Ishikawa (cell line): ENCODE measurements around the gene DPYSL4.

ENCODE experiments used
- CEBPB ChIP-seq: IDR thresholded peaks from 2 replicates; pipeline ENCODE4 v1.6.1; 2012
- CREB1 ChIP-seq: IDR thresholded peaks from 2 replicates; pipeline ENCODE4 v1.6.1; 2012; ENCODE audit warnings: low read depth
- EGR1 ChIP-seq: IDR thresholded peaks from 2 replicates; pipeline ENCODE4 v1.6.1; 2012
- EP300 ChIP-seq: IDR thresholded peaks from 2 replicates; pipeline ENCODE4 v1.6.1; 2012; ENCODE audit warnings: borderline replicate concordance
- FOXM1 ChIP-seq: IDR thresholded peaks from 2 replicates; pipeline ENCODE4 v1.6.1; 2012; ENCODE audit warnings: low read depth, borderline replicate concordance
- NFIC ChIP-seq: IDR thresholded peaks from 2 replicates; pipeline ENCODE4 v1.6.1; 2012
- RAD21 ChIP-seq: IDR thresholded peaks from 2 replicates; pipeline ENCODE4 v1.6.1; 2012; ENCODE audit warnings: low read depth
- REST ChIP-seq: IDR thresholded peaks from 2 replicates; pipeline ENCODE4 v1.6.1; 2012; ENCODE audit warnings: low read depth, mild to moderate bottlenecking
- TAF1 ChIP-seq: IDR thresholded peaks from 2 replicates; pipeline ENCODE4 v1.6.1; 2012; ENCODE audit warnings: low read depth, mild to moderate bottlenecking
- TCF12 ChIP-seq: IDR thresholded peaks from 2 replicates; pipeline ENCODE4 v1.6.1; 2012; ENCODE audit warnings: low read depth
- TEAD4 ChIP-seq: IDR thresholded peaks from 2 replicates; pipeline ENCODE4 v1.6.1; 2012
- YY1 ChIP-seq: IDR thresholded peaks from 2 replicates; pipeline ENCODE4 v1.6.1; 2012; ENCODE audit warnings: low read depth
- ZBTB7A ChIP-seq: IDR thresholded peaks from 2 replicates; pipeline ENCODE4 v1.6.1; 2012; ENCODE audit warnings: low read depth
- TF ChIP-seq, protein P1 (sequence below): IDR thresholded peaks from 2 replicates; pipeline ENCODE4 v1.6.1; 2012
- TF ChIP-seq, protein P2 (sequence below): IDR thresholded peaks from 2 replicates; pipeline ENCODE4 v1.6.1; 2012

Gene DPYSL4

DNA sequence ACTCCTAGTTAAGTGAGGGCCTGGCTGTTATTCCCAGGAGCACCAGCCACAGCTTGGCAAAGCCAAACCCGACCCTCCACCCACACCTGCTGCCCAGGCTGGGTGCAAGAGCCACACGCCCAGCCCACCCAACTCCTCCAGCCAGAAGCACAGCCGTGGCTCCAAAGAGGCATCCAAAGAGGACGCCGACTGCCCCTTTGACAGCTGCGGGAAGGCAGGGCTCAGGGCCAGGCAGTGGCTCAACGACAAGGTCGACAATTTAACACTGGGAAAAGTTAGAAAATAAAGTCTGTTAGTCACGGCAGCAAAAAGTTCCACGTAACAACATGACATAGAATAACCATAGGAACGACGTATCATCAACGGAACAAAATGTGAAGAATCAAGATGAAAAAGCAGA, 54.3 kb downstream of the DPYSL4 start:
- TF ChIP-seq TEAD4: no peak
- TF ChIP-seq YY1: no peak
- TF ChIP-seq NFIC: no peak
- TF ChIP-seq RAD21: no peak
- TF ChIP-seq CEBPB: no peak
- no peak for TF ChIP-seq TAF1
- no peak for TF ChIP-seq EGR1

GRCh38 chr10:132241496-132241895, 54.7 kb downstream of the DPYSL4 start:
- TF ChIP-seq EP300 (no peak), CEBPB (no peak), TEAD4 (no peak), REST (no peak), ZBTB7A (no peak), RAD21 (no peak), TCF12 (no peak), CREB1 (no peak), NFIC (no peak), TAF1 (no peak), FOXM1 (no peak), YY1 (no peak), EGR1 (no peak)
- TF ChIP-seq, protein P1, sequence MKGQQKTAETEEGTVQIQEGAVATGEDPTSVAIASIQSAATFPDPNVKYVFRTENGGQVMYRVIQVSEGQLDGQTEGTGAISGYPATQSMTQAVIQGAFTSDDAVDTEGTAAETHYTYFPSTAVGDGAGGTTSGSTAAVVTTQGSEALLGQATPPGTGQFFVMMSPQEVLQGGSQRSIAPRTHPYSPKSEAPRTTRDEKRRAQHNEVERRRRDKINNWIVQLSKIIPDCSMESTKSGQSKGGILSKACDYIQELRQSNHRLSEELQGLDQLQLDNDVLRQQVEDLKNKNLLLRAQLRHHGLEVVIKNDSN: no peak
- TF ChIP-seq, protein P2, sequence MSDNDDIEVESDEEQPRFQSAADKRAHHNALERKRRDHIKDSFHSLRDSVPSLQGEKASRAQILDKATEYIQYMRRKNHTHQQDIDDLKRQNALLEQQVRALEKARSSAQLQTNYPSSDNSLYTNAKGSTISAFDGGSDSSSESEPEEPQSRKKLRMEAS: no peak

- TF ChIP-seq ZBTB7A (no peak), TAF1 (no peak), RAD21 (no peak), REST (no peak), NFIC (no peak), YY1 (no peak), EP300 (no peak), TEAD4 (no peak), TCF12 (no peak), FOXM1 (no peak), CREB1 (no peak), EGR1 (no peak), CEBPB (no peak)
- TF ChIP-seq, protein P2: no peak
- TF ChIP-seq, protein P1: no peak
Observed at GRCh38 chr10:132242103-132242840, 55.5 kb downstream of the DPYSL4 start.

DNA sequence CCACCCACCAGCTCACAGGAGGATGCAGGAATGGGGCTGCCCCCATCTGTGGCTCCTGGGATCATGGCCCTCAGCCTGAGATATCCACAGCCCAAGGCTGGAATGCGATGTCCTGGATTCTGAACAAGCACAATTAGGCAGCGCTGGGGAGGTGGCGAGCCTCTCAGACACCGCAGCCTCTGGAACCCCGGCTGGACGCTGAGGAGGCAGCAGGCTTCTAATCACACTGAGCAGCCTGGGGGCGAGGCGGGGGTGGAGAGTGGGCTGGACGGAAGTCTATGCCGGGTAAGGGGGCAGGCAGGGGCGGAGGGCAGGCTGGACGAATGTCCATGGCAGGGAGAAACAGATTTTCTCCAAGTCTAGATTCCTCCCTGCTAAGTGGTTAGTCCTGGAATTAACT, 56.4 kb downstream of the DPYSL4 start:
- TF ChIP-seq CEBPB: no peak
- TF ChIP-seq TAF1: no peak
- no peak for TF ChIP-seq NFIC

GRCh38 chr10:132243626-132244025, 56.9 kb downstream of the DPYSL4 start:
- TF ChIP-seq CREB1: no peak
- no peak for TF ChIP-seq EP300
- no peak for TF ChIP-seq REST
- TF ChIP-seq, protein P1: no peak
- no peak for TF ChIP-seq YY1
- TF ChIP-seq CEBPB: no peak
- no peak for TF ChIP-seq FOXM1
